Measurements from ENCODE around the gene ATP10B.

ATP10B gene

DNA sequence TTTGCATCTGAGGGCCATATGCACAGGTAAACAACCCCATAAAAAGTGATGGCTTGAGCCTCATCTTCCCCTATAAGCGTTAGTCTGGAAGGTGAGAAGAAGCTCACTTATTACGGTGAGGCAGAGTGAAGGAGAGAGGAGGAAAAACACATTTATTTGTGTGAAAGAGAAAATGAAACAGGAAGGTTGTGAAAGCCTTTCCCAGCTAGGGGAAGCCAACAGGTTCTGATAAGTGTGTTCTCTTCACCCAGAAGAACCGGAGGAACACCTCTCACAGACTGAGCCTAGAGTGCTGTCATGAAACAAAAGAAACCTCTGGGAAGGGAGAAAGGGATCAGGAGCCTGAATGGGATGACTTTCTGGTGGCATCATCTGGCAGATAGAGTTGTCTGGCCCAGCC, 237.9 kb downstream of the ATP10B start:
- intact Hi-C loops (cut with DNase I) = no loop called here
- DNase-seq = no peak

DNA sequence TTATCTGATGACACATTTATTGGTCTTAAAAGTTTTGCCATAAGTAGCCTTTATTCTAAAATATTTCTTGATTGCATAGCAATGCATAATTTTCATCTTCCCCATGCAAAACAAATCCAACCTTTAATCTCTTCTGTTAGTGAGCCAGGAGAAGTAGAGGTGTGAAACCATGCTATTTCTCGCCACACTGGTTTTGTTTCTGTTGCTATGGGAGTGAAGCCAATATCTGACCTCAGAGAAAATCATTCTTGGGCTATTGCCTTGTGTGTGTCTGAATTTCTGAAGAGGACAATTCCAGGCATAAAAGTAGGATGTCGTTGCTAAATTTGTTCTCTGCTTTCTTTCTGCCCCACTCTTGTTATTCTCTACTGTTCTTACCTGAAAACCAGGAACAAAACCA, 246.7 kb downstream of the ATP10B start:
- intact Hi-C loops (cut with DNase I) = no loop called here

DNA sequence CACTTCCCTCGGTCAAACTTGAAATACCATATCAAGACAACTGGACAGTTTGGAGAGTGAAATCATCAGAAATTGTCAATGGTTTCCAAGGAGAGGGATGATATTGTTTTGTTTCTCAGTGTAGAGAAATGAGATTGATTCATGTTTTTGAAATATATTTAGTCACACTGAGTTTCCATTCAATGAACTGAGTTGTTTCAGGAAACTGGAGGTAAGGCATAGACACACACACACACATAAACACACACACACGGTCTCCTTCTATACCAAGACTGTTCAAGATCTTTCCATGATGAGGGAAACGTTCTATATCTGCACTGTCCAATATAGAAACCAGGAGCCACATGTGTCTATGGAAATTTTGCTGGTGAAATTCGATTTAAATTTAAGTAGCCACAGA, 247.5 kb downstream of the ATP10B start:
- intact Hi-C loops (cut with DNase I) = no loop called here
- no peak for DNase-seq

More for the DNA sequence above, 246.7 kb downstream of the ATP10B start:
- no peak for DNase-seq

DNA sequence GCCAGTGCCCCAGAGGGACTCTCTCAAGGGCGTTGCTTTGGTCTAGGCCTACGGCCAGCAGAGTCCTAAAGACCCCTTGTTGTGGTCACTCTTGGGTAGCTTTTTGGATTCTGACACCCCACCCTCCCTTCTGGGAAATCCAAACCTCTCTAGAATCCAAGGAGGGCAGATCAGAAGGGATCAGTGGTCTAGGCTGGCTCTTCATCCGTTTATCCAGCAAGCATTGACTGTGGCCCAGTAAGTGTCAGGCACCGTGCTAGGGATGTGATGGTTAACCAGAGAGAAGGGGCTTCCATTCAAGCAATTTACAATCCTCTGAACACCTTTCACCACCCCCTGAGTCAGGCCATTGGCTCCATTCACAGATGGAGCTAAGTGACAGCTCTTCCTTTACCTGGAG, 249.3 kb downstream of the ATP10B start:
- intact Hi-C loops (cut with DNase I) = no loop called here
- no peak for DNase-seq

DNA sequence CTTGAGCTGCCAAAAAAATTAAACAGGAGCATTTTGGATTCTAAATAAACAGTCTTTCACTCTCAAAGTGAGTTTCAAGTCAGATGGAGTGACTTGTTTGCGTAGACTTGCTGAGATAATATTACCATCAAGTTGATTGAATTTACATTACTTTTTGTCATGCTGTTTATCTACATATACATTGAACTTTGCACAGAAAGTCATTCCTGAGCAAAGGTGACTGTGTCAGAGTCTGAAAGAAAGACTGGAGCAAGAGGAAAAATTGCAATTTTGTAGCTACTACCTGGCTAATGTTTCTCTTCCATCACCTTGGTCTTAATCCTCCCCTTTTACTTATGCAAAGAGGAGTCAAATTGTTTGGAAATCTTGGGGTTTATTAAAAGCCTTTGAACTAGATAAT, 251.0 kb downstream of the ATP10B start:
- intact Hi-C loops (cut with DNase I) = no loop called here
- DNase-seq = no peak

DNA sequence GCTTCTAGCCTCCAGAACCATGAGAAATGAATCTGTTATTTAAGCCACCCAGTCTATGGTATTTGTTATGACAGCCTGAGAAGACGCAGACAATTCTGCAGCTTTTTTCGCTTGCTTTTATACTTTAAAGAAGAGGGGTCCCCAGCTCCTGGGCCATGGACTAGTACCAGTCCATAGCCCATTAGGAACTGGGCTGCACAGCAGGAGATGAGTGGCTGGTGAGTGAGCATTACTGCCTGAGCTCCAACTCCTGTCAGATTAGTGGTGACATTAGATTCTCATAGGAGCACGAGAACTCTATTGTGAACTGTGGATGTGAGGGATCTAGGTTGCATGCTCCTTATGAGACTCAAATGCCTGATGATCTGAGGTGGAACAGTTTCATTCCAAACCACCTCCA, 278.7 kb downstream of the ATP10B start:
- intact Hi-C loops (cut with DNase I) = no loop called here
- DNase-seq = no peak

DNA sequence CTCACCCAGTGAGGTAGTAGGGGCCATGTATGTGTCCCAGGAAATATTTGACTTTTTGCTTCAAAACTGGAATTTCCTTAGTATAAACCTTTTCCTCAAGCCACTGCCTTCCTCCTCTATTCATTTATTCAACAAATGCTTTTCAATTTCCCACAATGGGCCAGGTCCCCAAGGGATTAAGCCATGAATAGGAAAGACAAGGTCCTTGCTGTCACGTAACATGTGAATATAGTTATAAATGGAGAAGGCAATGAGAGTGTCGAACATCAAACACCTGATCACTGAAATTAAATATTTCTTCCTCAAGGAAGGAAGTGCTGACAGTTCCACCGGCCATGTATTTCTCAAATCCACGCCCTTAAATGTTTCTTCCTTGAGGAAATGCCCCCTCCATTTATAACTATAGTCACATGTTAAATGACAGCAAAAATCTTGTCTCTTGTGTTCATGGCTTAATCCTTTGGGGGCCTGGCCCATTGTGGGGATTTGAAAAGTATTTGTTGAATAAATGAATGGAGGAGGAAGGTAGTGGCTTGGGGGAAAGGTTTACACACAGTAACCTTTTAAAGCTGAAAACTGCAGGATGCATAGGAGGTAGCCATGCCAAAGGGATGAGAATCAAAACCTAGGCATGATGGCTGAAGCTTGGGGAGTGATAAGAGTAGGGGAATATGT, 284.8 kb downstream of the ATP10B start:
- intact Hi-C loops (cut with DNase I) = no loop called here
- DNase-seq = no peak

DNA sequence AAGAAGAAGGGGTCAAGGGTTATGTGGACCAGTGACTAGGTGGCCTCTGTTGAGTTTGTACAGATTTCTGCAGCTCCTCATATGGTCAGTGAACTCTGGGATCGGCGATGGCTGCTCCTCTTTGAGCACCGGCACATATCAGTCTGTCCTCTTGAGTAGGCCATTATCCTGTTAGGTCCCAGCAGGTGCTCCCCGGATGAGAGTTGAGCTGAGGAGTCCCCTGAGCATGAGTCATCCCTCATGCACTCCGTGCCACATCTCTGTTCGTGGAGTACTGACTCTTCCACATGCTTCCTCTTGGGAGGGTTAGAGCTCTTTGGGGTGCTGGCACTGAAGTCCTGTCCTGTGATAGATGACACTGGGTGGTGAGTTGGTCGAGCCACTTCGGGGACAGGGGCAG, 286.6 kb downstream of the ATP10B start:
- intact Hi-C loops (cut with DNase I) = no loop called here
- peak in 1 of 10 donors; percentile 44 for DNase-seq

DNA sequence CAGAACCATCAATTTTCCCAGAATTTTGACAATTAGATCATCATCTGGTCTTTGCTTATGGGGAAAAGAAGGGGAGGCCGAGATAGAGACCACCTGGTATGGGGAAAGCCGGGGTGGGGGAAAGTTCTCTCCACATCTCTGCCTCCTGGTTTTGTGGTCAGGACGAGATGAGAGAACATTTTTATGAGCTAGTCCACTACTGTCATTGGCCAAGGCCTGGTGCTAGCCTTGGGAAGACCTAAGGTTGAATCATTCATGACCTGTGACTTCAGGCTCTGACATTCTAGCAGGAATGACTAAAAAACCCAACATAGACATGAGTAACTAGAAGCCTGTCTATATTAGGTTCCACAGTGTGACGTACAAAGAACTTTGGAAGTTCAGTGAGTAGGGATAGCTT, 295.2 kb downstream of the ATP10B start:
- intact Hi-C loops (cut with DNase I) = no loop called here
- no peak for DNase-seq

DNA sequence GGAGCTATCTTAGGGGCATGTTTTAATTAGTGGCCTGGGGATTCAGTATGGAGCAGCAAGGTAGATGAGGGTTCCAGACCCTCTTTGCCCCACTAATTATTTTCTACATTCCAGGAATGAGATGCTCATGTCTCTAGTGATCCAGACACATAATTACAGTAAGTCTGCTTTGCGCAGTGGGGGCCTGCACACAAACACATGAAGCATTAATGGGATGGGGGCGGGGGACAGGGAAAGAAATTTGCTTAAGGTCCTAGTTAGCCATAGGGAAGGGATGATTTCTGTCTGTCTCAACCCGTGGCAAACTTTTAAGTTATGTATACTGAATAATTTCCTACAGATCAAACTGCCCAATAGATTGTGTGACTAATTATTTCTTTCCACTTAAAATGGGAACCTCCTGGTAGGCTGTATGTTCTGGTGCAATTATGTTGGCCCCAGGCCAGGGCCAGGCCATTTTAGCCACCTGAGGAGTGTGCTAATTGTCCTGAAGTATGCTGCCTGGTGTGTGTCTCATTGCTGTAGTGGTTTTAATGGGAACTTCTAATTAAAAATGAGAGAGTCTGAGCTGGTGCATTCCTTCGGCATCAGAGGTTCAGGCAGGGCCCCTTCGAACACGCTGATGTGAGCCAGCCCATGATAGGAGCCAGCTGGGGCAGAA, 295.9 kb downstream of the ATP10B start:
- intact Hi-C loops (cut with DNase I) = no loop called here
- DNase-seq = peak in 1 of 10 donors; percentile 80

DNA sequence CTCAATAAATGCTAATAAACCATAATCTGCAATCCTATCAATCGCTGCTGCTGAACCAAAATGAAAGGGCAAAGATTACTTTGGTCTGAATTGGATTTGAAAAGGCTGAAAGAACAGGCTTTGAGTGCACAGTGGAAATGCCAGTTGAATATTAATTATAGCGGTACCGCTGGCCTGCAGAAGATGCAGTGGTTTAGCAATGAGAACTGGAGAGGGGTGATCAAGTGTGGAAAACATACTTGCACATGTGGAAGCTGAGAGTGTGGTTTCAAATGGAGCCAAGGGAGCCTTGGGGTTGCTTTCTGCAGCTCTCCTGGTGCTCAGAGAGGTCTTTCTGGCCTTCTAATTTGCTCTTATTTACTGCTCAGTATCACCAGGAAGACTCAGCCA, 296.4 kb downstream of the ATP10B start:
- no peak for DNase-seq
- intact Hi-C loops (cut with DNase I) = no loop called here

DNA sequence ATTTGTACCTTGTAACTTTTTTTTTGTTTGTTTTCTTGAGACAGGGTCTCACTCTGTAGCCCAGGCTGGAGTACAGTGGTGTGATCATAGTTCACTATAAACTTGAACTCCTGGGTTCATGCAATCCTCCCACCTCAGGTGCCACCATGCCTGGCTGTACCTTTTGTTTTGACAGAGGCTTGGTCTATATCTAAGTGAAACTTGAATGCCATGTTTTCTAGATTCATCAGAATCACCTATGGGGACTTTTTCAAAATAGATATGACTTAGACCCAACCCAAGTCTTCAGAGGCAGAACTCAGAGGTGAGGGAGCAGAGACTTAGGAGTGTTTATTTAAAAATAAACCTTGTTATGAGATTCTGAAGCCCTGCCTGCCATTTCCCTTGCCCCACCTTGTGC, 301.9 kb downstream of the ATP10B start:
- no peak for DNase-seq
- intact Hi-C loops (cut with DNase I) = no loop called here

DNA sequence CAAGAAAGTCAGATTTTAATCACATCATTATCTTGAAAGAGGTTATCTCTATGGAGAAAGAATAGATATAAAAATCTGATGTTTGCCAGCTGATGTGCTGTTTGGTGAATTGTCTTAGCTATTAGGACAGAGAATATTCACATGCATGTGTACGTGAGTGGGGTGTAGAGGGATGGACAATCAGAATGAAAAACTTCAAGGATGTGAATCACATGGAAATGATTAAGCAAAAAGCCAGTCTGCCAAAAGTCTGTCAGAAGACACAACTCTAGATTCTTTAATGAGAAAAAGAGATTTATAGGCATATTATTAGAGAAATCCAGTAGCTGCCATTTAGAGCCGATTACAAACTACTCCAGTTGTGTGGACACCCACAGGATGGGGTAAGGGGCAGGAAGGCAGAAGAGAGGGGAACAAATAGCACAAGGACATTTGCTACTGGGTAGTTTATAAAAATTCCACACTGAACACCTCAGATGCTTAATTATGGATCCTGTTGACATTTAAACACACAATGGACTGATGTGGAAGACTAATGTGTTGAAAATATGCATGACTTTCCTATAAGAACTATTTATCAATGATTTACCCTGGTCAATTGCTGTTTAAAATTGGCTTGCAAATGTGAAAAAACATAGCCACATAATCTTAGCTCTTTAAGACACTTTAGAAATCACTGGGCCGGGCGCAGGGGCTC, 302.9 kb downstream of the ATP10B start:
- intact Hi-C loops (cut with DNase I) = no loop called here
- no peak for DNase-seq

DNA sequence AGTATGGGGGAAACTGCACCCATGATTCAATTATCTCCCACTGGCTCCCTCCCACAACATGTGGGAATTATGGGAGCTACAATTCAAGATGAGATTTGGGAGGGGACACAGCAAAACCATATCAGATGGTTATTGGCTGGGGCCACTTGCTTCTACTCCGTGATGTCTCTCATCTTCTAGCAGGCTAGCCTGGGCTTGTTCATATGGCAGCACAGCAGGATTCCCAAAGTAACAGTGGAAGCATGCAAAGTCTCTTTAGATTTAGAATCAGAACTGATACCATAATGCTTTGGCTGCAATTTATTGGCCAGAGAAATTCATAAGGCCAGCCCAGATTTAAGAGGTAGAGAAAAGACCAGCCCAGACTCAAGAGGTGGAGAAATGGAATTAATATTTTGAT, 304.1 kb downstream of the ATP10B start:
- intact Hi-C loops (cut with DNase I) = no loop called here
- no peak for DNase-seq

DNA sequence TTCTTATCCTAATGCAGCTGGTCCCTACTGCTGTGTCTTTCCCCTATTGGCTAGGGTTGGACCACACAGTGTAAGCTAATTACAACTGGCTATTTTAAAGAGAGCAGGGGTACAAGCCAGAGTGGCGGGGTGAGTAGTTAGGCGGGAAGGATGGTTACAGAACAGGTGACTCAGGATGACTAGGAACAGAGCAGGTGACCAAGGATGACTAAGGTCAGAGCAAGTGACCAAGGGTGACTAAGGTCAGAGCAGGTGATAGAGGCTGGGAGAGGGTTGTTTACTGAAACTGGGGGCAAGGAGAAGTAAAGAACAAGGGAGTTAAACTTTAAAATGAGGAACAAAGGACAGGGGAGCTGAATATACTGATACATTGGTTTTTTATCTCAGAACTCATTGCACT, 304.9 kb downstream of the ATP10B start:
- intact Hi-C loops (cut with DNase I) = no loop called here
- no peak for DNase-seq

DNA sequence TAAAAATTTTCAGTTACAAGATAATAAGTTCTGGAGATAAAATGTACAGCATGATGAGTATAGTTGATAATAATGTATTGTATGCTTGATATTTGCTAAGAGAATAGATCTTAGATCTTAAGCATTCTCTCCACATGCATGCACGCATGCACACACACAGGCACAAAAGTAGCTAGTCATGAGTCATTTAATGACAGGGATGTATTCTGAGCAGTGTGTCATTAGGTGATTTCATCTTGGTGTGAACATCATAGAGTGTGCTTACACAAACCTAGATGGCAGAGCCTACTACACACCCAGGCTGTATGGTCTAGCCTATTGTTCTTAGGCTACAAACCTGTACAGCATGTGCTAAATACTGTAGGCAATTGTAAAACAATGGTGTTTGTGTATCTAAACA, 306.2 kb downstream of the ATP10B start:
- intact Hi-C loops (cut with DNase I) = no loop called here
- DNase-seq = no peak

DNA sequence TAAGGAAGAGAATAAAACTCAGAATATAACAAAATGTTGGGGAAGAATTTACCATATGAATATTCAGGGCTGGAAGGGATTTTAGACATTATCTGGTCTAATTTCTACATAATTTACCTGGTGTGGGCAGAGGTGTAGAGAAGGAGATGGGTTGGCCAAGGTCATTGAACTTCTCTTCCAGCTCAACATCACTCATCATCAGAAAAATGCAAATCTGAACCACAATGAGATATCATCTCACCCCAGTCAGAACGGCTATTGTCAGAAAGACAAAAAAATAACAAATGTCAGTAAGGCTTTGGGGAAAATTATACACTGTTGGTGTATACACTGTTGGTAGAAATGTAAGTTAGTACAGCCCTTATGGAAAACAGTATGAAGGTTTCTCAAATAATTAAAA, 308.6 kb downstream of the ATP10B start:
- no peak for DNase-seq
- intact Hi-C loops (cut with DNase I) = no loop called here

DNA sequence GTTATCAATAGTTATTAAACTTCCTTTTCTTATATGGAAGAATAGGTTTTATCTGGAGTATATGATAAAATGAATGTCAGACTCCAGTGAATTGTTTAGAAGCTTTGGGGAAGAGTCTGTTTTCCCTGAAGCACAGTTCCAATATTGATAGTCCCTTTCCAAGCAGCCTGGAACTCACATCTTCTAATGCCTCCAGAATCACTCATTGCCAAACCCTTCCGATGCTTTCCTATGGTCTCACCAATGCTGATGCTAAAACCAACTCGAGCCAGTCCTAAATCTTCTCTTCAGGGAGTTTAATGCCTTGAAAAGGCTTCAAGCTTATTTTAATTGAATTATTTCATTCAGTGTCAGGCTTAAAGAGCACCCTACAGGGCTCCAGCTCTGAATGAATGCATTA, 309.2 kb downstream of the ATP10B start:
- intact Hi-C loops (cut with DNase I) = no loop called here
- no peak for DNase-seq

DNA sequence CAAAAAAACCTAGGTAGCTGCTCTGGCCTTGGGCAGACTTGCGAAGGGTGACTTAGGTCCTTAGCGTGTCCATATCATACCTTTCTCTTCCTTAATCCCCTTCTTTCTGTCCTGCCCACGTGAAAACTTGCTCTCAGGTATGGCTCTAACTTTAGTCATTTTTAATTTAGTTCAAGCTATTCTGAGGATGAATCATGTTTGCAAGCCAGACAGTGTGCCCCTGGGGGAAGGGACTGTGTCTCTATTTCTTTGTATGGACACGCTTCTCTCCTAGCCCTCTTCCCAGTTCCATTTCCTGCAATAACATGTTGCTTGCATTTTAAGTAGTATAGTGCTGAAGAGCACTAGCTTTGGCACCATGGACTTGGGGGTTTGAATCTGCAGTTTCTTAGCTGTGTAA, 309.7 kb downstream of the ATP10B start:
- intact Hi-C loops (cut with DNase I) = no loop called here
- no peak for DNase-seq

DNA sequence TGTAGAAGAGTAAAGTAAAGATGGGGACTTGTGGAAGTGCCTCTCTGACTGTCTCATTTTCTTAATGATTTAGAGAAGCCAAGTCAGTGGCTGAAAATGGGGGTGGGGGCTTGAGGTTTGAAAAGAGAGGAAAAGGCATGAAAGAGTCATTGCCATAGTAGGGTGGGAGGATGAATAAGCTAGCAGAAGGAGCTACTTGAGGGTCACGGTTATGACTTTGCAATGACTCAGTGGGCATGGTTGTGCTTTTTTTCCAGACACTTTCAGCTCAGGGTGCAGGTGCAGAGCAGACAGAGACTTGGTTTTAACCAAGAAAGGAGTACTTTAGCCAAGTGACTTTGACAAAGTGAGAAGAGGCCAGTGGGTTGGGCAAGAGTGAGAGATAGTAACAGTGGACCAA, 312.6 kb downstream of the ATP10B start:
- intact Hi-C loops (cut with DNase I) = no loop called here
- DNase-seq = no peak

DNA sequence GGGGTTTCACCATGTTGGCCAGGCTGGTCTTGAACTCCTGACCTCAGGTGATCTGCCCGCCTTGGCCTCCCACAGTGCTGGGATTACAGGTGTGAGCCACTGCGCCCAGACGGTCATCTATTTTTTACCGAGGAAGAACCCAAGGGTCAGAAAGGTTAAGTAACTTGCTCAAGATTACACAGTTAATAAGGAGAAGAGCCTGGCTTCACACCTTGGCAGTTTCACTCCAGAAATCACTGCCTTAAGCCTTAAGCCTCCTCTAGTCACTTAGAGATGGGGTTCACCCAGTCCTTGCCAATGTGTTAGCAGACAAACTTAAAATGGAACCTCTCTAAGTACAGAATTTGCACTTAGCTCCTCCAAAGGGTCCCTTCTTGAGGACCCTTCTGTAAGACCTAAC, 314.1 kb downstream of the ATP10B start:
- intact Hi-C loops (cut with DNase I) = no loop called here
- DNase-seq = no peak

DNA sequence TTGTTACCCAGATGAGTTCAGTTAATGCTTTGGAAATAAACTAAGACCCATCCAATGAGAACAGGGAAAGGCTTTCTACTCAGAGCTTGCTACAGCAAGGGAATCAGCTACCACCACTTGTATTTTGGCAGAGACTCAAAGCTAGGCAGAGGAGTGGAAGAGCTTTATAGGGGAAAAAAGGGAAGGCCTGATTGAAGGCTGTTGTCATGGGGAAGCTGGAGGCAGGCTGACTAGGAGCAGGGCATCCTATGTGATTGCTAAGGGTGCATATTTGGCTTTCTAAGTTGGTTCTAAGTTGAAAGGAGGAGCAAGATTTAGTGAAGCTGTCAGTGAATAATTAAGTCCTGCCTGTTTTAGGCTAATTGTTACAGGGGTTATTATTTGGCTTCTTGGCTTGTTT, 314.9 kb downstream of the ATP10B start:
- no peak for DNase-seq
- intact Hi-C loops (cut with DNase I) = no loop called here

Data from posterior cingulate gyrus (tissue), 11 donors.